Activated B cell treated with CpG ODN at 0.5 μM for 24 hours (primary cell): ENCODE data around the gene TECRL. TPM values are rescaled to one million over a fixed set of nuclear protein-coding genes. Genes with fewer than 3 reads are reported as not detected.

Experiments used
- ATAC-seq: fragments of 200-7000 bp; cut with Tn5 transposase; one replicate; pipeline ENCODE4 v1.10.0; 2021; ENCODE audit warnings: low read depth, mild to moderate bottlenecking, moderate library complexity
- CTCF ChIA-PET: fragments of 350-600 bp; sonication (Branson Sonifier 250); formaldehyde crosslinking; loops from one replicate; lab custom pipeline; 2021; ENCODE audit warnings: antibody characterized with exemption; lab: Charles Lee
- POLR2A ChIA-PET: fragments of 350-600 bp; sonication (Branson Sonifier 250); formaldehyde crosslinking; loops from one replicate; lab custom pipeline; 2021; ENCODE audit warnings: antibody characterized with exemption; lab: Charles Lee
- DNase-seq: peaks from one replicate; pipeline ENCODE4 v3.0.0; 2022
- H3K27ac Mint-ChIP-seq: one replicate; pipeline ENCODE4 v1.8.0; 2020; ENCODE audit warnings: mixed read lengths
- H3K27me3 Mint-ChIP-seq: one replicate; pipeline ENCODE4 v1.8.0; 2021; ENCODE audit warnings: mixed read lengths
- H3K36me3 Mint-ChIP-seq: one replicate; pipeline ENCODE4 v1.8.0; 2021; ENCODE audit warnings: low read depth, mixed read lengths
- H3K4me1 Mint-ChIP-seq: one replicate; pipeline ENCODE4 v1.8.0; 2021; ENCODE audit warnings: mixed read lengths
- H3K4me3 Mint-ChIP-seq: one replicate; pipeline ENCODE4 v1.8.0; 2020; ENCODE audit warnings: mild to moderate bottlenecking, mixed read lengths
- H3K9me3 Mint-ChIP-seq: one replicate; pipeline ENCODE4 v1.8.0; 2020; ENCODE audit warnings: mixed read lengths
- CTCF ChIP-seq: fragments of 200-600 bp; IDR thresholded peaks from one replicate; pipeline ENCODE4 v1.8.0; 2022; ENCODE audit warnings: antibody characterized with exemption, mild to moderate bottlenecking
- intact Hi-C: fragments of 100-400 bp; cut with micrococcal nuclease; formaldehyde crosslinking; loops from one replicate; pipeline ENCODE4 v1.15.1; 2024
- total RNA-seq: library from RNA; stranded (reverse); gene quantifications from 2 replicates; pipeline ENCODE4 v1.2.3, GENCODE V29; 2022

TECRL gene
- total RNA-seq, 1 donor from 2014 or later, result not detected

GRCh38 chr4:64405761-64406160, 3.5 kb downstream of the TECRL start:
- ChIA-PET CTCF (no interaction called here), POLR2A (no interaction called here)
- intact Hi-C loops, result no loop called here
- Mint-ChIP-seq H3K27ac (no peak overlapping the region), H3K4me3 (no peak overlapping the region), H3K4me1 (no peaks in the 10 kb centered on the region), H3K9me3 (no peaks in the 10 kb centered on the region), H3K27me3 (no peaks in the 10 kb centered on the region), H3K36me3 (no peaks in the 10 kb centered on the region)
- ATAC-seq (no peak), DNase-seq (no peak)
- TF ChIP-seq CTCF, result no peak

GRCh38 chr4:64402684-64403083, 6.6 kb downstream of the TECRL start:
- Mint-ChIP-seq H3K27ac (no peak overlapping the region), H3K27me3 (no peaks in the 10 kb centered on the region), H3K36me3 (no peaks in the 10 kb centered on the region), H3K4me1 (no peaks in the 10 kb centered on the region), H3K4me3 (no peak overlapping the region), H3K9me3 (peaks cover 2% of the 10 kb centered on the region)
- DNase-seq (no peak), ATAC-seq (no peak)
- ChIA-PET CTCF (no interaction called here), POLR2A (no interaction called here)
- intact Hi-C loops, result no loop called here
- TF ChIP-seq CTCF, result no peak

DNA sequence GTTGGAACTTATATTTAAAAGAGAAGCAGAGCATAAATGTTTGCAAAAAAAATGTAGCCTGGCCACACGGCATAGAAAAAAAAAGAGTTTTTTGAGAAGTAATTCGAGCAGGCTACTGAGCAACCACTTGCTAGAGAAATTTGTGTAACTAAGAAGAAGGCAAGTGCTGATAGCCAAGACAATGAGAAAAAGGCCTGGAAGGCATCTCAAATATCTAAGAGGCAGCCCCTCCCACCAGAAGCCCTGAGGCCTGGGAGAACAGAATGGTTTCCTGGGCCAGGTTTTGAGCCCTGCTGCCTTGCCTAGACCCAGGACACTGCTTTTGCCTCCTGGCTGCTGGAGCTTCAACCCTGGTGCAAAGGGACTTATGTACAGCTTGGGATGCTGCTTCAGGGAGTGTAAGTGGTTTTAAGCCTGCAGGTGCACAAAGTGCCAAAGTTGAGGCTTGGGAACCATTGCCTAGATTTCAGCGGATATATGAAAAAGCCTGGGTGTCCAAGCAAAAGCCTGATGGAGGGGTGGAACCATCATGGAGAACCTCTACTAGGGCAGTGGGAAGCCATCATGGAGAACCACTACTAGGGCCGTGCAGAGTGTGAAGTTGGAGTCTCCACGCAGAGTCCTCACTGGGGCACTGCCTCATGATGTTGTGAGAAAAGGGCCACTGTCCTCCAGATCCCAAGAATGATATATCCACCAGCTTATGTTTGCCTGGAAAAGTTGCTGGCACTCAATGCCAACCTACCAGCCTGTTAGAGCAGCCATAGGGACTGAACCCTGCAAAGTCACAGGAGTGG, 9.7 kb downstream of the TECRL start:
- ChIA-PET POLR2A (no interaction called here), CTCF (no interaction called here)
- Mint-ChIP-seq H3K27me3 (no peaks in the 10 kb centered on the region), H3K36me3 (no peaks in the 10 kb centered on the region), H3K4me3 (no peak overlapping the region), H3K9me3 (peaks cover 10% of the 10 kb centered on the region), H3K4me1 (no peaks in the 10 kb centered on the region), H3K27ac (no peak overlapping the region)
- no peak for TF ChIP-seq CTCF
- DNase-seq, result no peak
- intact Hi-C loops, result no loop called here
- ATAC-seq, result no peak

DNA sequence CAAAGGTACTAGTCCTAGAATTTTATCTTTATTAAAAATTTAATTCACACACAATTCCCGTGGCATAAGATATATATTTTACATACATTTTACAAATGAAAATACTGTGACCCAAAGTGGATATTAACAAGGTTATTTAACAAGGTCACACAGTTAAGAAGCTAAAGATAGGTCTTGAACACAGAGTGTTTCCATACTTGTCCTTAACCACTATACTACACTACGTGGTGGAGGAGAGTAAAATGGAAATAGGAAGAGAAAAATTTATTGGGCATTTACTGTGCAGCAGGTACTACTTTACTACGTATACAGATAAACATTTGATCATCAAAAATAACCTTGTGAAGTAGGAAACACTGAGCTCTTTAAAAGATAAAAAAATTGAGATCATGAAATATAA, 14.8 kb downstream of the TECRL start:
- TF ChIP-seq CTCF, result no peak
- Mint-ChIP-seq H3K36me3 (no peaks in the 10 kb centered on the region), H3K27me3 (no peaks in the 10 kb centered on the region), H3K9me3 (peaks cover 8% of the 10 kb centered on the region), H3K4me3 (no peak overlapping the region), H3K4me1 (no peaks in the 10 kb centered on the region), H3K27ac (no peak overlapping the region)
- ChIA-PET CTCF (no interaction called here), POLR2A (no interaction called here)
- ATAC-seq (no peak), DNase-seq (no peak)
- intact Hi-C loops, result no loop called here

GRCh38 chr4:64388252-64388651, 21.0 kb downstream of the TECRL start:
- Mint-ChIP-seq H3K27me3 (no peaks in the 10 kb centered on the region), H3K4me3 (no peak overlapping the region), H3K4me1 (no peaks in the 10 kb centered on the region), H3K36me3 (no peaks in the 10 kb centered on the region), H3K9me3 (peaks cover 6% of the 10 kb centered on the region), H3K27ac (no peak overlapping the region)
- ATAC-seq (no peak), DNase-seq (no peak)
- POLR2A ChIA-PET, result no interaction called here
- CTCF ChIA-PET, result no interaction called here
- intact Hi-C loops, result no loop called here
- TF ChIP-seq CTCF, result no peak
